ENCODE results near the gene SNX14.

DNA sequence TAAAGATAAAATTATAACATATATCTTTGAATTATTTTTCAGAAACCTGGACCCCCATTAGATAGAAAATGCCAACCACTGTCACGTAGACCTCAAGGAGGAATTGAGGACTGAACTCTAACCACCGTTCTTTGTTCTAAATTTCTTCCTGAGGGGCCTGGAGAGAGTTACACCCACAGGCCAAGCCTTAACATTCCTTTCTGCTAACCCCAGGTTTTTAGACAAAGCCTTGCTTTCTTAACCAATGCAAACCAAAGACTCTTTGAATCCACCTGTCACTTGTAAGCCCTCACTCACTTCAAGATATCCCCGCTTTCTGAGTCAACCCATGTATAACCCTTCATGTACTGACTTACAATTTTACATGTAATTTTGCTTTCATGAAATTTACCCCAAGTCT, 41.0 kb downstream of the SNX14 start:
- TF ChIP-seq POLR2AphosphoS5 (IDR thresholded peaks at IDR 0.05; ENCODE audit: low read depth, low read length), result no peak
- TF ChIP-seq, protein P1, sequence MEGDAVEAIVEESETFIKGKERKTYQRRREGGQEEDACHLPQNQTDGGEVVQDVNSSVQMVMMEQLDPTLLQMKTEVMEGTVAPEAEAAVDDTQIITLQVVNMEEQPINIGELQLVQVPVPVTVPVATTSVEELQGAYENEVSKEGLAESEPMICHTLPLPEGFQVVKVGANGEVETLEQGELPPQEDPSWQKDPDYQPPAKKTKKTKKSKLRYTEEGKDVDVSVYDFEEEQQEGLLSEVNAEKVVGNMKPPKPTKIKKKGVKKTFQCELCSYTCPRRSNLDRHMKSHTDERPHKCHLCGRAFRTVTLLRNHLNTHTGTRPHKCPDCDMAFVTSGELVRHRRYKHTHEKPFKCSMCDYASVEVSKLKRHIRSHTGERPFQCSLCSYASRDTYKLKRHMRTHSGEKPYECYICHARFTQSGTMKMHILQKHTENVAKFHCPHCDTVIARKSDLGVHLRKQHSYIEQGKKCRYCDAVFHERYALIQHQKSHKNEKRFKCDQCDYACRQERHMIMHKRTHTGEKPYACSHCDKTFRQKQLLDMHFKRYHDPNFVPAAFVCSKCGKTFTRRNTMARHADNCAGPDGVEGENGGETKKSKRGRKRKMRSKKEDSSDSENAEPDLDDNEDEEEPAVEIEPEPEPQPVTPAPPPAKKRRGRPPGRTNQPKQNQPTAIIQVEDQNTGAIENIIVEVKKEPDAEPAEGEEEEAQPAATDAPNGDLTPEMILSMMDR (IDR thresholded peaks at IDR 0.05), result no peak
- no peak for TF ChIP-seq TCF7L2 (IDR thresholded peaks at IDR 0.05; ENCODE audit: low read depth, low read length)
- no peak for TF ChIP-seq SIN3A (IDR thresholded peaks at IDR 0.05; ENCODE audit: borderline replicate concordance, insufficient read depth, low read depth, low read length)

Data from Panc1 (cell line).